ENCODE measurements around the gene BARX1. TPM values are rescaled to one million over a fixed set of nuclear protein-coding genes. Genes with fewer than 3 reads are reported as not detected.

BARX1 gene
- total RNA-seq, 4 donors from 2014 or later = 0.28 to 0.67 TPM; not detected in 2

DNA sequence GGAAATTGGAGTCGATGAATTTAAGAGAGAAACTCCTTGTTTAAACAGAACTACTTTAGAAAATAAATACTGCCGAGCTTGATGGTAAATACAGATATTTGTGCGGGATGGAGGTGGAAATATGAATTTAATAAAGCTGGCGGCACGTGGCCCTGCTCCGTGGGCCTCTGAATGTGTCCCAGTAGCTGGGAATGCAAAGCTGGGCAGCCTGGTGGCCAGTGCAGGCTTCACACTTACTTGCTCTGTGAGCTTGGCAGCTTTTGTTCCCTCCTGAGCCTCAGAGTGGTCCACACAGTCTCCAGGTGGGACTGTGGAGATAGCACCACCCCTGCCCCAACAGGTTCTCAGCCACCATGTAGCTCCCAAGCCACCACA, 45.9 kb downstream of the BARX1 start:
- H3K27ac ChIP-seq = no peak overlapping the region
- TF ChIP-seq, protein P1, sequence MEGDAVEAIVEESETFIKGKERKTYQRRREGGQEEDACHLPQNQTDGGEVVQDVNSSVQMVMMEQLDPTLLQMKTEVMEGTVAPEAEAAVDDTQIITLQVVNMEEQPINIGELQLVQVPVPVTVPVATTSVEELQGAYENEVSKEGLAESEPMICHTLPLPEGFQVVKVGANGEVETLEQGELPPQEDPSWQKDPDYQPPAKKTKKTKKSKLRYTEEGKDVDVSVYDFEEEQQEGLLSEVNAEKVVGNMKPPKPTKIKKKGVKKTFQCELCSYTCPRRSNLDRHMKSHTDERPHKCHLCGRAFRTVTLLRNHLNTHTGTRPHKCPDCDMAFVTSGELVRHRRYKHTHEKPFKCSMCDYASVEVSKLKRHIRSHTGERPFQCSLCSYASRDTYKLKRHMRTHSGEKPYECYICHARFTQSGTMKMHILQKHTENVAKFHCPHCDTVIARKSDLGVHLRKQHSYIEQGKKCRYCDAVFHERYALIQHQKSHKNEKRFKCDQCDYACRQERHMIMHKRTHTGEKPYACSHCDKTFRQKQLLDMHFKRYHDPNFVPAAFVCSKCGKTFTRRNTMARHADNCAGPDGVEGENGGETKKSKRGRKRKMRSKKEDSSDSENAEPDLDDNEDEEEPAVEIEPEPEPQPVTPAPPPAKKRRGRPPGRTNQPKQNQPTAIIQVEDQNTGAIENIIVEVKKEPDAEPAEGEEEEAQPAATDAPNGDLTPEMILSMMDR (IDR thresholded peaks at IDR 0.05) = no peak
- no peak for TF ChIP-seq POLR2A (IDR thresholded peaks at IDR 0.05)
- H3K4me1 ChIP-seq = no peaks in the 10 kb centered on the region
- DNase-seq = no peak
- H3K9me3 ChIP-seq = no peaks in the 10 kb centered on the region
- no peak overlapping the region for H3K4me3 ChIP-seq
- intact Hi-C loops (cut with DNase I; ENCODE audit: low total_unique reads) = no loop called here
- H3K27me3 ChIP-seq = no peaks in the 10 kb centered on the region
- H3K36me3 ChIP-seq = no peaks in the 10 kb centered on the region

DNA sequence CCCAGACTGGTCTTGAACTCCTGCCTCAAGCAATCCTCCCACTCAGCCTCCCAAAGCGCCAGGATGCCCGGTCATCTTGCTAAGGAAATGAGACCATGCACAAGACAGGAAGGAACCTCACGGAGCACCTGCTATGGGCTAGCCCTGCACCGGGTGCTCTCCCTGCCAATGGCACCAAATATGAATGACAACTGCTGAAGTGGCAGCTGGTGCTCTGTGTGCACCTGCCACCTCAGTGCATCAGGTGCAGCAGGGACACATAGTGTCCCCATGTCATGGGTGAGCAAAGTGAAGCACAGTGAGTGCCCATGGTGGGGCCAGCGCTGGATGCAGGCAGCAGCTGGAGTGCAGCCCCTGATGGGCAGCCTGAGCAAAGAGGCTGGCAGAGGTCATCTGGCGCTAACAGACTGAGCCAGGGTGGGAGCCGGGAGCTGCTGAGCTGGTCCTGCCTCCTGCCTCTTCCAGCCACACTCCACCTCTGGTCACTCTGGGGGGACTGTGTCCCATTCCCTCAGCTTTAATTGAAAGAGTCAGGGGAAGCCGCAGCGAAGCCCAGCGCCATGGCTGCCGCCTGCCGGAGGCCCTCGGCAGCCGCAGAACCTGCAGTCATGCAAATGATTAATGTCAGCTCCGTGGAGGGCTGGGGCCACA, 46.4 kb downstream of the BARX1 start:
- intact Hi-C loops (cut with DNase I; ENCODE audit: low total_unique reads) = no loop called here
- TF ChIP-seq POLR2A (IDR thresholded peaks at IDR 0.05) = no peak
- TF ChIP-seq, protein P1 (IDR thresholded peaks at IDR 0.05) = no peak
- Histone ChIP-seq H3K27me3 (no peaks in the 10 kb centered on the region), H3K27ac (no peak overlapping the region), H3K4me3 (no peak overlapping the region), H3K4me1 (no peaks in the 10 kb centered on the region), H3K9me3 (no peaks in the 10 kb centered on the region), H3K36me3 (no peaks in the 10 kb centered on the region)
- DNase-seq = no peak

DNA sequence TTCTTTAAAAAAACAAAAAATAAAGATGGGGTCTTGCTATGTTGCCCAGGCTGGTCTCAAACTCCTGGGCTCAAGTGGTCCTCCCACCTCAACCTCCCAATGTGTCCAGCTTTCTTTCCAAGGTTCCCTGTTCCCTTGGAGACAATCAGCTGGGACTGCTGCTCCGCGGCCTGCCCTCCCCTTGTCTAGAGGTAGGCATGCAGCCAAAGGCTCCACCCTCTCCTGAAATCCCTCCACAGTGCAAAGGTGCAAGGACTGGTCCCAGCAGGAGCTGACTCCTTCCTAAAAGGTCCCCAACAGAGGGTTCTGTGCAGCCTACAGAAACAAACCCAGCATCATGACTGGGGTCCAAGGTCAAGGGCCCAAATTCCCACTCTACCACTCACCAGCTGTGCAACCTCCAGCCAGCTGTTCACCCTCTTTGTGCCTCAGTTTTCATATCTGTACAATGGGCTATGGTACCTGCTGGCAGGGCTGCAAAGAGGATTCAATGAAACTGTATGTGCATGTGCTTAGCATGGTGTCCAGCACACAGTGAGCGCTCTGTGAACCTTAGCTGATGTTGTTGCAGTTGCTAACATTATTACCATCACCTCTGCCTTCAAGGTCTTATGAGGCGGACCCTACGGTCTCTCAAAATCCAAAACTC, 47.5 kb downstream of the BARX1 start:
- H3K27me3 ChIP-seq = no peaks in the 10 kb centered on the region
- TF ChIP-seq POLR2A (IDR thresholded peaks at IDR 0.05) = no peak
- TF ChIP-seq, protein P1 (IDR thresholded peaks at IDR 0.05) = no peak
- no peak overlapping the region for H3K27ac ChIP-seq
- no peaks in the 10 kb centered on the region for H3K9me3 ChIP-seq
- intact Hi-C loops (cut with DNase I; ENCODE audit: low total_unique reads) = no loop called here
- H3K4me1 ChIP-seq = no peaks in the 10 kb centered on the region
- no peaks in the 10 kb centered on the region for H3K36me3 ChIP-seq
- no peak for DNase-seq
- no peak overlapping the region for H3K4me3 ChIP-seq

DNA sequence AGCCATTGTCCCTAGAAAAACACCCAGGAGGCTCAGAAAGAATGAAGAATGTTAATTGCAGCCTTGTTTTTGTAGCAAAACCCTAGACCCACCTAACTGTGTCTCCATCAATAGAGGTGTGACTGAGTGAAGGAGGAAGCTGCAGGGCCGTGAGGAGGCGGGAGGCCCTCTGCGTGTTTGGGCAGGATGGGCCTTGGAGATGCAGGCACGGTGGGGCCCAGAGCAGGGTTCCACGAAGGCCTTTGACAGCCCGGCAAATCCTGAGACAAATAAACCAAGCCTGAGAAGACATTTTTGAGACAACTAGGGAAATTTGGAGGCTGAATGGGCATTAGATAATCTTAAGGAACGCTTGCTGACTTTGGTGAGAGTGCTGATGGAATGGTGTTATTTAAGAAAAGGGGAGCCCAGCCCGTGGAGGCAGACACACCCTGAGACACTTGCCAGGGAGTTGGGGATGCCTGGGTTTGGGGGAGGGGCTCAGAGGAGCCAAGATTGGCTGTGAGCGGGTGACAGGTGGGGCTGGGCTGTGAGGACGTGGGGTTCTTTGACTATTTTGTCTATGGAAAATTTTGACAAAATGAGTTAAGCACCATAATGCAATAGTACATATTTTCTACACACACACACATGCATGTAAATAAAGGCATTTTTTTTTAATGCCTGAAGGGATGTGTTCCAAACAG, 48.8 kb downstream of the BARX1 start:
- Histone ChIP-seq H3K27ac (no peak overlapping the region), H3K9me3 (no peaks in the 10 kb centered on the region), H3K4me3 (no peak overlapping the region), H3K4me1 (no peaks in the 10 kb centered on the region), H3K36me3 (no peaks in the 10 kb centered on the region), H3K27me3 (no peaks in the 10 kb centered on the region)
- TF ChIP-seq, protein P1 (IDR thresholded peaks at IDR 0.05) = no peak
- TF ChIP-seq POLR2A (IDR thresholded peaks at IDR 0.05) = no peak
- intact Hi-C loops (cut with DNase I; ENCODE audit: low total_unique reads) = no loop called here
- no peak for DNase-seq
